ENCODE measurements around the gene KAT6B. TPM values are rescaled to one million over a fixed set of nuclear protein-coding genes. Genes with fewer than 3 reads are reported as not detected.

The KAT6B gene
- total and polyA plus RNA-seq, 10 of the 15 experiments (the other 5 are each of a cell fraction or from before 2014, with no cell fraction given) = 2.7 to 22.6 (median 15.7) TPM

GRCh38 chr10:74867351-74867750 is 41.0 kb downstream of the KAT6B start:
- intact Hi-C loops (cut with micrococcal nuclease; ENCODE audit: unreplicated experiment) = no loop called here

GRCh38 chr10:74868392-74868977 is 42.1 kb downstream of the KAT6B start:
- WGBS (ENCODE audit: insufficient coverage, insufficient replicate concordance, low lambda C conversion rate, missing lambda C conversion rate) = 96% methylated on average over 3 of the region's 3 CpGs
- Histone ChIP-seq H4K20me1 (ENCODE audit: control insufficient read depth, insufficient read depth) (no peaks in the 10 kb centered on the region), H3K9ac (ENCODE audit: control insufficient read depth, insufficient read depth, low read length) (no peak overlapping the region), H3K4me3 (no peak overlapping the region), H3K9me3 (replicated peaks; ENCODE audit: control insufficient read depth, insufficient read depth, low read length) (no peaks in the 10 kb centered on the region), H3K4me1 (ENCODE audit: control insufficient read depth, insufficient read depth, low read length) (peaks cover 26% of the 10 kb centered on the region), H3K27me3 (replicated peaks in 1 of 2; ENCODE audit: control insufficient read depth in 2 of 2, insufficient read depth in 2 of 2, low read length in 1 of 2) (no peaks in the 10 kb centered on the region), H2AFZ (ENCODE audit: control insufficient read depth, low read depth, low read length) (no peak overlapping the region), H3K4me2 (ENCODE audit: control insufficient read depth, insufficient read depth) (peak overlapping the region; percentile 7; the same call in 1 of the 2 replicates), H3K27ac (ENCODE audit: control insufficient read depth, insufficient read depth) (peak overlapping the region; percentile 41; the same call in 1 of the 2 replicates), H3K36me3 (ENCODE audit: control insufficient read depth in 2 of 2, insufficient read depth in 2 of 2, low read length in 1 of 2) (no peaks in the 10 kb centered on the region), H3K79me2 (ENCODE audit: control insufficient read depth, insufficient read depth, low read length) (peaks cover 35% of the 10 kb centered on the region)
- in situ Hi-C loops (cut with MboI) = no loop called here
- ATAC-seq = peak; percentile 8
- ChIA-PET SMC1A (ENCODE audit: uncharacterized antibody, unreplicated experiment) (interaction anchor here (0.5 to 12.8 kb wide), 19 partner anchors 10 to 700 kb away, joined by 3 to 175 read pairs (median 4); no protein-coding TSS in a partner anchor), POLR2A (interaction anchor here (0.9 to 1.9 kb wide), 5 partner anchors 11 to 47 kb away, joined by 3 to 11 read pairs (median 5); no protein-coding TSS in a partner anchor), CTCF (interaction anchor here (0.7 to 1.5 kb wide), 7 partner anchors 10 to 38 kb away, joined by 3 to 7 read pairs (median 3); no protein-coding TSS in a partner anchor), RAD21 (ENCODE audit: unreplicated experiment) (interaction anchor here (0.7 to 5.0 kb wide), 14 partner anchors 10 to 151 kb away, joined by 3 to 37 read pairs (median 4); no protein-coding TSS in a partner anchor)
- no peak for DNase-seq (ENCODE audit: low read depth, low spot score)
- TF ChIP-seq ZZZ3 (IDR thresholded peaks at IDR 0.05; ENCODE audit: control insufficient read depth, insufficient read length, low read depth) (no peak), DPF2 (IDR thresholded peaks at IDR 0.05) (0 out of 2 replicates have a peak, but pooled peaks have one; percentile 23), PKNOX1 (IDR thresholded peaks at IDR 0.05) (peak; percentile 89), BHLHE40 (IDR thresholded peaks at IDR 0.05; ENCODE audit: borderline replicate concordance in 1 of 2, low read depth in 2 of 2, low read length in 1 of 2) (0 out of 4 replicates have a peak, but pooled peaks of 1 of the 2 experiments have one; percentile 7), POU2F2 (IDR thresholded peaks at IDR 0.05; ENCODE audit: borderline replicate concordance, low read depth, low read length) (peak; percentile 30; the same call in 1 of the 3 replicates), ATF7 (IDR thresholded peaks at IDR 0.05; ENCODE audit: low read depth) (peak; percentile 44), PML (IDR thresholded peaks at IDR 0.05; ENCODE audit: low read length) (no peak), FOS (IDR thresholded peaks at IDR 0.05; ENCODE audit: borderline replicate concordance, extremely low read depth, insufficient read length) (no peak)
- TF ChIP-seq, protein P1, sequence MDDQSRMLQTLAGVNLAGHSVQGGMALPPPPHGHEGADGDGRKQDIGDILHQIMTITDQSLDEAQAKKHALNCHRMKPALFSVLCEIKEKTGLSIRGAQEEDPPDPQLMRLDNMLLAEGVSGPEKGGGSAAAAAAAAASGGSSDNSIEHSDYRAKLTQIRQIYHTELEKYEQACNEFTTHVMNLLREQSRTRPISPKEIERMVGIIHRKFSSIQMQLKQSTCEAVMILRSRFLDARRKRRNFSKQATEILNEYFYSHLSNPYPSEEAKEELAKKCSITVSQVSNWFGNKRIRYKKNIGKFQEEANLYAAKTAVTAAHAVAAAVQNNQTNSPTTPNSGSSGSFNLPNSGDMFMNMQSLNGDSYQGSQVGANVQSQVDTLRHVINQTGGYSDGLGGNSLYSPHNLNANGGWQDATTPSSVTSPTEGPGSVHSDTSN (IDR thresholded peaks at IDR 0.05; ENCODE audit: insufficient replicate concordance, low read depth, low read length) = peak; percentile 72
- no peak for FAIRE-seq
- intact Hi-C loops (cut with micrococcal nuclease; ENCODE audit: unreplicated experiment) = no loop called here
- BruUV-seq (replicated peaks) = no TSS peak

More at GRCh38 chr10:74867351-74867750, 41.0 kb downstream of the KAT6B start:
- in situ Hi-C loops (cut with MboI) = no loop called here
- no peak for FAIRE-seq
- RAD21 ChIA-PET (ENCODE audit: unreplicated experiment) = interaction anchor here (1.2 to 5.0 kb wide), 3 partner anchors 12 to 46 kb away, joined by 3 to 37 read pairs (median 10); no protein-coding TSS in a partner anchor
- H4K20me1 ChIP-seq (ENCODE audit: control insufficient read depth, insufficient read depth) = no peaks in the 10 kb centered on the region
- no peak for ATAC-seq
- DNase-seq (ENCODE audit: low read depth, low spot score) = no peak
- TF ChIP-seq CREM (IDR thresholded peaks at IDR 0.05; ENCODE audit: low read depth) (no peak), NFIC (IDR thresholded peaks at IDR 0.05; ENCODE audit: low read depth, low read length) (no peak), ZNF24 (IDR thresholded peaks at IDR 0.05) (no peak)
- H3K4me3 ChIP-seq = no peak overlapping the region
- no peak overlapping the region for H3K9ac ChIP-seq (ENCODE audit: control insufficient read depth, insufficient read depth, low read length)
- SMC1A ChIA-PET (ENCODE audit: uncharacterized antibody, unreplicated experiment) = interaction anchor here (0.6 to 12.8 kb wide), 10 partner anchors 11 to 447 kb away, joined by 3 to 175 read pairs (median 4); no protein-coding TSS in a partner anchor
- H3K4me2 ChIP-seq (ENCODE audit: control insufficient read depth, insufficient read depth) = no peak overlapping the region
- BruUV-seq (replicated peaks) = no TSS peak
- POLR2A ChIA-PET = interaction anchor here (0.6 to 1.9 kb wide), 3 partner anchors 10 to 53 kb away, joined by 5 to 11 read pairs (median 8); no protein-coding TSS in a partner anchor
- H3K9me3 ChIP-seq (replicated peaks; ENCODE audit: control insufficient read depth, insufficient read depth, low read length) = no peaks in the 10 kb centered on the region
- CTCF ChIA-PET = interaction anchor here (1.1 to 1.3 kb wide), 3 partner anchors 9 to 36 kb away, joined by 4 to 7 read pairs (median 5); no protein-coding TSS in a partner anchor
- H3K4me1 ChIP-seq (ENCODE audit: control insufficient read depth, insufficient read depth, low read length) = peaks cover 22% of the 10 kb centered on the region
- H3K27ac ChIP-seq (ENCODE audit: control insufficient read depth, insufficient read depth) = no peak overlapping the region
- WGBS (ENCODE audit: insufficient coverage, insufficient replicate concordance, low lambda C conversion rate, missing lambda C conversion rate) = 98% methylated on average over 3 of the region's 3 CpGs
- no peaks in the 10 kb centered on the region for H3K27me3 ChIP-seq (replicated peaks in 1 of 2; ENCODE audit: control insufficient read depth in 2 of 2, insufficient read depth in 2 of 2, low read length in 1 of 2)
- no peaks in the 10 kb centered on the region for H3K36me3 ChIP-seq (ENCODE audit: control insufficient read depth in 2 of 2, insufficient read depth in 2 of 2, low read length in 1 of 2)
- H2AFZ ChIP-seq (ENCODE audit: control insufficient read depth, low read depth, low read length) = no peak overlapping the region
- peaks cover 29% of the 10 kb centered on the region for H3K79me2 ChIP-seq (ENCODE audit: control insufficient read depth, insufficient read depth, low read length)
